HepG2 (cell line): ENCODE data around the gene RAP1A. TPM values are rescaled to one million over a fixed set of nuclear protein-coding genes. Genes with fewer than 3 reads are reported as not detected.

ENCODE experiments used
- ATAC-seq: fragments of 200-7000 bp; cut with Tn5 transposase; 3 replicates; pipeline ENCODE4 v1.9.1; 2020; ENCODE audit warnings: mild to moderate bottlenecking, moderate library complexity
- BruUV-seq: library from RNA; stranded (reverse); fragments of 400-500 nt; replicated peaks from 2 replicates; lab custom pipeline; 2021; lab: Mats Ljungman, UMichigan
- CTCF ChIA-PET: fragments of 300-600 bp; formaldehyde crosslinking; extraction: SDS; loops from one replicate; lab custom pipeline; 2021; ENCODE audit warnings: low total read pairs, inconsistent platforms, low intra/inter-chr PET ratio; lab: Yijun Ruan, JAX
- POLR2A ChIA-PET: fragments of 350-600 bp; sonication (Branson Sonifier 250); formaldehyde crosslinking; loops from one replicate; lab custom pipeline; 2020; ENCODE audit warnings: antibody characterized with exemption, inconsistent platforms; lab: Yijun Ruan, JAX
- DNase-seq: peaks from one replicate; pipeline ENCODE4 v3.0.0-alpha.2; 2015; ENCODE audit warnings: low spot score
- FAIRE-seq: peaks from 3 replicates; lab custom pipeline; 2011; peaks lifted over from hg19 to GRCh38; lab: Jason Lieb, UNC
- H2AFZ ChIP-seq: one replicate; pipeline ENCODE4 v1.6.1; 2011; ENCODE audit warnings: low read length, inconsistent platforms
- H3K27ac ChIP-seq: fragments of 300-600 bp; 3 replicates; pipeline ENCODE4 v1.8.0; 2011; ENCODE audit warnings: mixed run types, mild to moderate bottlenecking, mixed read lengths, low read length, inconsistent platforms; ENCODE audit not compliant: insufficient read depth; ENCODE audit errors: extremely low read length
- H3K27me3 ChIP-seq, 2 experiments: fragments of 200-600 bp in 1 of 2; 2 replicates in 1 of 2; 3 replicates in 1 of 2; pipeline versions ENCODE4 v1.6.0 to v1.8.0; 2011; ENCODE audit warnings: low read length in 2 of 2, mild to moderate bottlenecking in 2 of 2, moderate library complexity in 2 of 2, inconsistent platforms in 1 of 2; ENCODE audit not compliant: insufficient read depth in 2 of 2, control insufficient read depth in 1 of 2
- H3K36me3 ChIP-seq, 2 experiments: fragments of 200-600 bp in 1 of 2; replicated peaks in 1 of 2; 2 replicates in 1 of 2; 3 replicates in 1 of 2; pipeline versions ENCODE4 v1.5.1 to v1.8.0; 2011; ENCODE audit warnings: low read length in 2 of 2, inconsistent platforms in 1 of 2; ENCODE audit not compliant: insufficient read depth in 2 of 2, control insufficient read depth in 1 of 2
- H3K4me1 ChIP-seq: 2 replicates; pipeline ENCODE4 v1.5.1; 2012; ENCODE audit warnings: low read length, inconsistent platforms; ENCODE audit not compliant: insufficient read depth
- H3K4me2 ChIP-seq: 2 replicates; pipeline ENCODE4 v1.6.0; 2011; ENCODE audit warnings: low read depth, low read length, inconsistent platforms
- H3K4me3 ChIP-seq, 3 experiments: fragments of 200-600 bp in 1 of 3; sonication (generic), shearing (Covaris generic) in 1 of 3; replicated peaks in 1 of 3; 2 replicates each; pipeline ENCODE4 v1.5.1; 2011 to 2016; ENCODE audit warnings: low read length in 3 of 3, inconsistent platforms in 2 of 3, low read depth in 2 of 3, mild to moderate bottlenecking in 2 of 3, control low read depth in 1 of 3, mixed read lengths in 1 of 3; ENCODE audit not compliant: insufficient read depth in 1 of 3
- H3K79me2 ChIP-seq: one replicate; pipeline ENCODE4 v1.6.1; 2011; ENCODE audit warnings: low read length, inconsistent platforms; ENCODE audit not compliant: insufficient read depth
- H3K9ac ChIP-seq: 2 replicates; pipeline ENCODE4 v1.6.0; 2011; ENCODE audit warnings: mild to moderate bottlenecking, low read depth, low read length, inconsistent platforms; ENCODE audit not compliant: insufficient read depth
- H3K9me3 ChIP-seq: 2 replicates; pipeline ENCODE4 v1.5.1; 2012; ENCODE audit warnings: mild to moderate bottlenecking, low read length
- H4K20me1 ChIP-seq: 2 replicates; pipeline ENCODE4 v1.6.0; 2011; ENCODE audit warnings: inconsistent platforms, mild to moderate bottlenecking, low read length, moderate library complexity; ENCODE audit not compliant: insufficient read depth
- CEBPB ChIP-seq: IDR thresholded peaks from 2 replicates; pipeline ENCODE4 v1.6.1; 2011; ENCODE audit warnings: low read depth, low read length, improper control_type of control experiment, borderline replicate concordance
- CENPT ChIP-seq: sonication (generic); formaldehyde crosslinking; IDR thresholded peaks from 2 replicates; pipeline ENCODE4 v1.8.0; 2022; ENCODE audit warnings: low read depth, mild to moderate bottlenecking, moderate library complexity, missing genetic modification reagents
- NCOR1 ChIP-seq: fragments of 200-600 bp; sonication (generic); IDR thresholded peaks from 2 replicates; pipeline ENCODE4 v1.7.0; 2017; ENCODE audit warnings: antibody characterized with exemption, low read length, borderline replicate concordance
- PPARG ChIP-seq: conservative IDR thresholded peaks from 2 replicates; pipeline ENCODE4 v1.6.1; 2016; ENCODE audit warnings: missing biosample characterization, missing genetic modification reagents
- RFXAP ChIP-seq: sonication (generic); formaldehyde crosslinking; IDR thresholded peaks from 2 replicates; pipeline ENCODE4 v1.4.0; 2020; ENCODE audit warnings: missing genetic modification reagents, borderline replicate concordance
- ZFP41 ChIP-seq: sonication (generic); formaldehyde crosslinking; IDR thresholded peaks from 2 replicates; pipeline ENCODE4 v1.4.0; 2020; ENCODE audit warnings: mild to moderate bottlenecking, missing genetic modification reagents, borderline replicate concordance
- ZMYM3 ChIP-seq: sonication (generic); formaldehyde crosslinking; IDR thresholded peaks from 2 replicates; pipeline ENCODE4 v1.5.1; 2020; ENCODE audit warnings: mild to moderate bottlenecking, missing genetic modification reagents
- ZNF121 ChIP-seq: sonication (generic); formaldehyde crosslinking; IDR thresholded peaks from 2 replicates; pipeline ENCODE4 v1.5.0; 2020; ENCODE audit warnings: mild to moderate bottlenecking, missing genetic modification reagents
- ZNF749 ChIP-seq: sonication (generic); formaldehyde crosslinking; IDR thresholded peaks from 2 replicates; pipeline ENCODE4 v1.8.0; 2022; ENCODE audit warnings: mild to moderate bottlenecking, missing genetic modification reagents, moderate library complexity, borderline replicate concordance
- ZNF839 ChIP-seq: sonication (generic); formaldehyde crosslinking; IDR thresholded peaks from 2 replicates; pipeline ENCODE4 v1.4.0; 2020; ENCODE audit warnings: missing genetic modification reagents, mild to moderate bottlenecking, borderline replicate concordance
- WGBS: methylation state at CpG from one replicate; pipeline ENCODE4 v1.1.6; 2017; ENCODE audit warnings: low lambda C conversion rate; 5-methylcytosine and 5-hydroxymethylcytosine counted together
- in situ Hi-C: cut with HindIII; loops from 2 replicates; pipeline ENCODE4 v1.10.0; 2017; ENCODE audit warnings: low pct_unique_long_range_greater_than_20kb; ENCODE audit not compliant: extremely low pct_ligation_motif_present
- intact Hi-C: fragments of 100-400 bp; cut with micrococcal nuclease; formaldehyde crosslinking; loops from one replicate; pipeline ENCODE4 v1.10.0; 2022; ENCODE audit not compliant: unreplicated experiment
- polyA plus RNA-seq, 8 experiments: library from polyadenylated mRNA; depleted of rRNA in 3 of 8; stranded (reverse) in 7 of 8; unstranded in 1 of 8; fragments of >200 nt; fragmentation: Illumina TruSeq in 4 of 8; extraction: Trizol in 4 of 8; gene quantifications; 2 replicates each; pipeline versions ENCODE4 v1.2.1 to v1.2.3, GENCODE V29; 2011 to 2016; ENCODE audit warnings: low read depth in 4 of 8, missing spikeins in 1 of 8, mixed read lengths in 1 of 8; ENCODE audit not compliant: insufficient read depth in 1 of 8
- total RNA-seq, 5 experiments: library from RNA; depleted of rRNA; stranded (reverse); fragments of >200 nt; fragmentation: Illumina TruSeq; extraction: Trizol; gene quantifications; 2 replicates each; pipeline ENCODE4 v1.2.3, GENCODE V29; 2016; ENCODE audit warnings: low read depth in 1 of 5
- TF ChIP-seq, protein P1 (sequence below): sonication (generic); formaldehyde crosslinking; IDR thresholded peaks from 2 replicates; pipeline ENCODE4 v1.5.1; 2020; ENCODE audit warnings: mild to moderate bottlenecking, moderate library complexity, missing genetic modification reagents
- TF ChIP-seq, protein P2 (sequence below): sonication (generic); formaldehyde crosslinking; IDR thresholded peaks from 2 replicates; pipeline ENCODE4 v1.4.0; 2020; ENCODE audit warnings: missing genetic modification reagents, mild to moderate bottlenecking, borderline replicate concordance
- TF ChIP-seq, protein P3 (sequence below): sonication (generic); formaldehyde crosslinking; IDR thresholded peaks from 2 replicates; pipeline ENCODE4 v1.8.0; 2022; ENCODE audit warnings: mild to moderate bottlenecking, missing genetic modification reagents, moderate library complexity

Gene RAP1A
- total and polyA plus RNA-seq, 2 of the 13 experiments (the other 11 are each of a cell fraction or from before 2014, with no cell fraction given): 19.0 to 20.7 TPM

DNA sequence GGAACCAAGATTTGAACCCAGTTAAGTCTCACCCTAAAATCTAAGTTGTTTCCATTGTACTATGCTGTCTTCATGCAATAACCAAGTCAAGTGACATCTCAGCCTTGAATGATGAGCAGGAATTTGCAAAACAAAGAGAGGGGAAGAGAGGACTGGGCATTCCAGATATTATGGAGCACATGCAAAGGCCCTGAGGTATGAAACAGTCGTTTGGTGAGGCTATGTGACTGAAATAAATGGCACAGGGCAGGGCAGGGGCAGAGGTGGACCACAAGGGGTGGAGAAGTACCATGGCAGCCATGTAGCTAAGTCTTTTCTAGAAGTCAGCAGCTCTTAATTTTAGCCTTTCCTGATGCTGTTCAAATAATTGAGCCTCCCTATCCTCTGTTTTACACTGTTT lies 37.6 kb upstream of the RAP1A start:
- Histone ChIP-seq H3K4me1 (peaks cover 18% of the 10 kb centered on the region), H4K20me1 (no peaks in the 10 kb centered on the region), H3K79me2 (no peaks in the 10 kb centered on the region), H3K27me3 (no peaks in the 10 kb centered on the region; a peak in 1 of 5 replicates), H3K9ac (no peak overlapping the region), H3K9me3 (no peaks in the 10 kb centered on the region), H3K27ac (no peak overlapping the region), H3K4me3 (no peak overlapping the region), H3K36me3 (no peaks in the 10 kb centered on the region), H2AFZ (no peak overlapping the region), H3K4me2 (no peak overlapping the region)
- intact Hi-C loops (no loop called here), in situ Hi-C loops (no loop called here)
- CTCF ChIA-PET: no interaction called here
- FAIRE-seq (no peak), ATAC-seq (no peak), DNase-seq (no peak)
- TF ChIP-seq CENPT (no peak), ZMYM3 (CRISPR knock-in tag) (0 out of 2 replicates have a peak, but pooled peaks have one; percentile 38)
- no TSS peak for BruUV-seq
- POLR2A ChIA-PET: no interaction called here
- WGBS: 6% methylated on average over 1 of the region's 1 CpG

- no peaks in the 10 kb centered on the region for H3K36me3 ChIP-seq
- no peaks in the 10 kb centered on the region; a peak in 1 of 5 replicates for H3K27me3 ChIP-seq
- 16% methylated on average over 8 of the region's 8 CpGs for WGBS
- no peak overlapping the region for H3K9ac ChIP-seq
- H3K4me2 ChIP-seq: peak overlapping the region; percentile 40; the same call in 1 of the 2 replicates
- no peak overlapping the region for H3K27ac ChIP-seq
- H3K4me3 ChIP-seq: no peak overlapping the region
- BruUV-seq: no TSS peak
- peaks cover 14% of the 10 kb centered on the region for H3K4me1 ChIP-seq
- H3K9me3 ChIP-seq: no peaks in the 10 kb centered on the region
- in situ Hi-C loops (no loop called here), intact Hi-C loops (no loop called here)
- no peak overlapping the region for H2AFZ ChIP-seq
- H4K20me1 ChIP-seq: no peaks in the 10 kb centered on the region
- no peak for FAIRE-seq
- ChIA-PET POLR2A (interaction anchor here (1.0 kb wide), 1 partner anchor 45 kb away, joined by 3 read pairs; no protein-coding TSS in a partner anchor), CTCF (no interaction called here)
- ATAC-seq: peak; percentile 61
- DNase-seq: no peak
- H3K79me2 ChIP-seq: no peaks in the 10 kb centered on the region
- TF ChIP-seq RFXAP (no peak), PPARG (CRISPR knock-in tag) (no peak), NCOR1 (0 out of 2 replicates have a peak, but pooled peaks have one; percentile 27), ZFP41 (CRISPR knock-in tag) (no peak), ZNF121 (CRISPR knock-in tag) (peak; percentile 99), CEBPB (peak; percentile 58; the same call in 1 of the 2 replicates), ZNF839 (CRISPR knock-in tag) (no peak), ZNF749 (CRISPR knock-in tag) (no peak)
- TF ChIP-seq, protein P1, sequence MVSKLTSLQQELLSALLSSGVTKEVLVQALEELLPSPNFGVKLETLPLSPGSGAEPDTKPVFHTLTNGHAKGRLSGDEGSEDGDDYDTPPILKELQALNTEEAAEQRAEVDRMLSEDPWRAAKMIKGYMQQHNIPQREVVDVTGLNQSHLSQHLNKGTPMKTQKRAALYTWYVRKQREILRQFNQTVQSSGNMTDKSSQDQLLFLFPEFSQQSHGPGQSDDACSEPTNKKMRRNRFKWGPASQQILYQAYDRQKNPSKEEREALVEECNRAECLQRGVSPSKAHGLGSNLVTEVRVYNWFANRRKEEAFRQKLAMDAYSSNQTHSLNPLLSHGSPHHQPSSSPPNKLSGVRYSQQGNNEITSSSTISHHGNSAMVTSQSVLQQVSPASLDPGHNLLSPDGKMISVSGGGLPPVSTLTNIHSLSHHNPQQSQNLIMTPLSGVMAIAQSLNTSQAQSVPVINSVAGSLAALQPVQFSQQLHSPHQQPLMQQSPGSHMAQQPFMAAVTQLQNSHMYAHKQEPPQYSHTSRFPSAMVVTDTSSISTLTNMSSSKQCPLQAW (CRISPR knock-in tag): no peak
- TF ChIP-seq, protein P2, sequence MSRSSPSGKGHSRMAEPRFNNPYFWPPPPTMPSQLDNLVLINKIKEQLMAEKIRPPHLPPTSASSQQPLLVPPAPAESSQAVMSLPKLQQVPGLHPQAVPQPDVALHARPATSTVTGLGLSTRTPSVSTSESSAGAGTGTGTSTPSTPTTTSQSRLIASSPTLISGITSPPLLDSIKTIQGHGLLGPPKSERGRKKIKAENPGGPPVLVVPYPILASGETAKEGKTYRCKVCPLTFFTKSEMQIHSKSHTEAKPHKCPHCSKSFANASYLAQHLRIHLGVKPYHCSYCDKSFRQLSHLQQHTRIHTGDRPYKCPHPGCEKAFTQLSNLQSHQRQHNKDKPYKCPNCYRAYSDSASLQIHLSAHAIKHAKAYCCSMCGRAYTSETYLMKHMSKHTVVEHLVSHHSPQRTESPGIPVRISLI (CRISPR knock-in tag): peak; percentile 64; the same call in 1 of the 2 replicates
- TF ChIP-seq, protein P3, sequence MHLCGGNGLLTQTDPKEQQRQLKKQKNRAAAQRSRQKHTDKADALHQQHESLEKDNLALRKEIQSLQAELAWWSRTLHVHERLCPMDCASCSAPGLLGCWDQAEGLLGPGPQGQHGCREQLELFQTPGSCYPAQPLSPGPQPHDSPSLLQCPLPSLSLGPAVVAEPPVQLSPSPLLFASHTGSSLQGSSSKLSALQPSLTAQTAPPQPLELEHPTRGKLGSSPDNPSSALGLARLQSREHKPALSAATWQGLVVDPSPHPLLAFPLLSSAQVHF (CRISPR knock-in tag): no peak
Measured at GRCh38 chr1:111582644-111583618, 36.7 kb upstream of the RAP1A start.
